Measurements from ENCODE around the gene CUL2. TPM values are rescaled to one million over a fixed set of nuclear protein-coding genes. Genes with fewer than 3 reads are reported as not detected.

CUL2 gene
- total RNA-seq, 2 donors from 2014 or later = 15.5 to 17.3 TPM

GRCh38 chr10:35027567-35027966 lies 62.6 kb downstream of the CUL2 start:
- no peaks in the 10 kb centered on the region for H3K27me3 ChIP-seq

GRCh38 chr10:35025916-35026315 lies 64.2 kb downstream of the CUL2 start:
- Histone ChIP-seq H3K4me3 (no peak overlapping the region), H3K4me1 (no peaks in the 10 kb centered on the region), H3K36me3 (peaks cover 32% of the 10 kb centered on the region), H3K9me3 (no peaks in the 10 kb centered on the region), H3K27ac (no peak overlapping the region), H3K27me3 (no peaks in the 10 kb centered on the region)
- no peak for TF ChIP-seq CTCF (IDR thresholded peaks at IDR 0.05)
- no peak for DNase-seq (ENCODE audit: low spot score)

More at GRCh38 chr10:35027567-35027966, 62.6 kb downstream of the CUL2 start:
- no peak overlapping the region for H3K27ac ChIP-seq
- no peak overlapping the region for H3K4me3 ChIP-seq
- H3K9me3 ChIP-seq = no peaks in the 10 kb centered on the region
- peak in 1 of 2 donors; percentile 57 for TF ChIP-seq CTCF (IDR thresholded peaks at IDR 0.05)
- H3K36me3 ChIP-seq = peaks cover 32% of the 10 kb centered on the region
- no peak for DNase-seq (ENCODE audit: low spot score)
- no peaks in the 10 kb centered on the region for H3K4me1 ChIP-seq

DNA sequence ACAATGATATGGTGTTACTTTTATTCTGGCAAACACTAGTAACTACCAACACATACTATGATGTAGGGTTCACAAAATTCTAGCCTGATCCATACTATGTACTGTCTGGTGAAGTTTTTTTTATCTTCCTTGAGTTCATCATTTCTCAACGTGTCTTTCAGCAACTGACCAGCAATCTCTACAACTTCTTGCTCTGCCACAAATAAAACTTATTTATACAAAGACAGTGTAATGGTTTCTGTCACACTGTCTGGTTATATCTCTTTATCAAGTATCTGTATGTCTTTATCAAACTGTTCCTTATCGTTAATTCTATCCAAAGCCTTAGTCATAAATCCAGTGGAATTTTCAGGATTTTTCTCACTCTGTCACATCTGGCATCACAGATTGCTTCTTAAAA lies 69.7 kb downstream of the CUL2 start:
- peaks cover 26% of the 10 kb centered on the region for H3K36me3 ChIP-seq
- DNase-seq (ENCODE audit: low spot score) = no peak
- TF ChIP-seq CTCF (IDR thresholded peaks at IDR 0.05) = no peak
- peaks cover 0 to 15% of the 10 kb centered on the region in 2 donors for H3K4me1 ChIP-seq
- no peaks in the 10 kb centered on the region for H3K9me3 ChIP-seq
- no peak overlapping the region for H3K4me3 ChIP-seq
- H3K27me3 ChIP-seq = no peaks in the 10 kb centered on the region
- no peak overlapping the region for H3K27ac ChIP-seq

GRCh38 chr10:35019041-35020024 lies 70.8 kb downstream of the CUL2 start:
- no peaks in the 10 kb centered on the region for H3K9me3 ChIP-seq
- no peak overlapping the region for H3K4me3 ChIP-seq
- no peak for DNase-seq (ENCODE audit: low spot score)
- H3K36me3 ChIP-seq = peaks cover 31% of the 10 kb centered on the region
- H3K4me1 ChIP-seq = peaks cover 0 to 15% of the 10 kb centered on the region in 2 donors
- no peak overlapping the region for H3K27ac ChIP-seq
- H3K27me3 ChIP-seq = no peaks in the 10 kb centered on the region
- TF ChIP-seq CTCF (IDR thresholded peaks at IDR 0.05) = no peak

DNA sequence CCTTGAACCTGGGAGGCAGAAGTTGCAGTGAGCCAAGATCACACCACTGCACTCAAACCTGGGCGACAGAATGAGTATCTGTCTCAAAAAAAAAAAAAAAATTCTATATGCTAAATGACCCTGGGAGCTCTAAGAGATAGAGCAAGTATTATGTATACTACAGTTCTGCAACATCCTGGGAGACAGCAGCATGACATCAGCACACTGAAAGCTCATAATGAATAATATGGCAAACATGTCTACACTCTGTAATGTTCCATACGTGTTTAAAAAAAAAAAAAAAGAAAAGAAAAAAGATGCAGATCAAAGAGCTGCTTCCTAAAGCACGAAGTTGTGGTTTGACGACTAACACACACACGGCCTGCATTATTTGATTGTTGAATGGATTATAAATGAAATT lies 72.5 kb downstream of the CUL2 start:
- Histone ChIP-seq H3K36me3 (peaks cover 31% of the 10 kb centered on the region), H3K9me3 (no peaks in the 10 kb centered on the region), H3K27me3 (no peaks in the 10 kb centered on the region), H3K27ac (no peak overlapping the region), H3K4me3 (no peak overlapping the region), H3K4me1 (peaks cover 0 to 15% of the 10 kb centered on the region in 2 donors)
- DNase-seq (ENCODE audit: low spot score) = no peak
- no peak for TF ChIP-seq CTCF (IDR thresholded peaks at IDR 0.05)

Measured in right atrium auricular region (tissue), 2 donors.